K562 (cell line): ENCODE data around the gene GTPBP8. TPM values are rescaled to one million over a fixed set of nuclear protein-coding genes. Genes with fewer than 3 reads are reported as not detected.
A peak's percentile ranks its signal among the peaks of the same experiment; 100 is the strongest.

Experiments used
- ATF1 ChIP-seq, 2 experiments: fragments of 450-650 bp in 1 of 2; IDR thresholded peaks; 2 replicates each; pipeline ENCODE4 v1.6.1; 2016; ENCODE audit warnings: missing compliant biosample characterization in 1 of 2, missing genetic modification characterization in 1 of 2
- KLF6 ChIP-seq: fragments of 250-450 bp; sonication (Bioruptor Pico); IDR thresholded peaks from 2 replicates; pipeline ENCODE4 v1.4.0; 2020; ENCODE audit warnings: mild to moderate bottlenecking, moderate library complexity, borderline replicate concordance
- NCOA6 ChIP-seq: fragments of 450-650 bp; IDR thresholded peaks from 2 replicates; pipeline ENCODE4 v1.6.1; 2017; ENCODE audit warnings: mild to moderate bottlenecking
- UBTF ChIP-seq, 2 experiments: IDR thresholded peaks; 2 replicates each; pipeline ENCODE4 v1.6.1; 2012; ENCODE audit warnings: improper control_type of control experiment in 2 of 2, low read depth in 2 of 2, low read length in 2 of 2, borderline replicate concordance in 1 of 2
- ZBTB49 ChIP-seq: sonication (generic); formaldehyde crosslinking; IDR thresholded peaks from 2 replicates; pipeline ENCODE4 v1.8.0; 2022; ENCODE audit warnings: missing genetic modification reagents, mild to moderate bottlenecking, borderline replicate concordance
- polyA plus RNA-seq, 8 experiments: library from polyadenylated mRNA; depleted of rRNA in 4 of 8; stranded (reverse) in 5 of 8; unstranded in 3 of 8; fragments of >200 nt; fragmentation: Nextera tagmentation in 2 of 8; fragmentation: Illumina TruSeq in 1 of 8; extraction: Ambion mirVana in 2 of 8; extraction: Trizol in 1 of 8; gene quantifications; 2 replicates each; pipeline versions ENCODE4 v1.2.1 to v1.2.3, GENCODE V29; 2011 to 2014; ENCODE audit warnings: inconsistent platforms in 1 of 8, missing spikeins in 1 of 8
- total RNA-seq, 7 experiments: library from RNA; depleted of rRNA in 6 of 7; stranded (reverse); fragments of >200 nt in 6 of 7; fragmentation: Illumina TruSeq in 2 of 7; extraction: Trizol in 2 of 7; gene quantifications; 2 replicates each; pipeline versions ENCODE4 v1.2.1 to v1.2.3, GENCODE V29; 2011 to 2021; ENCODE audit warnings: low replicate concordance in 1 of 7

The GTPBP8 gene
- total and polyA plus RNA-seq, 9 of the 15 experiments (the other 6 are each of a cell fraction or from before 2014, with no cell fraction given): 14.0 to 33.3 (median 20.8) TPM

- TF ChIP-seq ZBTB49 (CRISPR knock-in tag) (no peak), UBTF (IDR thresholded peaks at IDR 0.05; ENCODE audit: borderline replicate concordance in 1 of 2, low read depth in 2 of 2, low read length in 2 of 2) (0 out of 4 replicates have a peak, but pooled peaks of 1 of the 2 experiments have one; percentile 35), ATF1 (CRISPR knock-in tag; IDR thresholded peaks at IDR 0.05) (no peak), ATF1 (tag; IDR thresholded peaks at IDR 0.05) (peak; percentile 46), NCOA6 (no peak), KLF6 (CRISPR knock-in tag) (0 out of 2 replicates have a peak, but pooled peaks have one; percentile 37)
Measured at GRCh38 chr3:113019182-113020137, 28.7 kb downstream of the GTPBP8 start (continued).
